Activated CD8-positive, alpha-beta T cell treated with anti-CD3 and anti-CD28 coated beads, Interleukin-2, amount 10 ng/mL, durations not matched to agents 7 days and 5 days (primary cell): ENCODE data around the gene CTAG1B. TPM values are rescaled to one million over a fixed set of nuclear protein-coding genes. Genes with fewer than 3 reads are reported as not detected.
"Not testable (repeated sequence)": the region's sequence is repeated elsewhere in the genome, so short reads cannot be mapped to it uniquely, and the experiment has no call there.

Experiments used
- ATAC-seq: fragments of 150-1000 bp; cut with Tn5 transposase; one replicate; pipeline ENCODE4 v1.10.0; 2021; ENCODE audit warnings: moderate library complexity
- CTCF ChIA-PET: fragments of 350-600 bp; sonication (Branson Sonifier 250); formaldehyde crosslinking; loops from one replicate; lab custom pipeline; 2021; ENCODE audit warnings: antibody characterized with exemption; lab: Charles Lee
- POLR2A ChIA-PET: fragments of 350-600 bp; sonication (Branson Sonifier 250); formaldehyde crosslinking; loops from one replicate; lab custom pipeline; 2021; ENCODE audit warnings: antibody characterized with exemption; lab: Charles Lee
- DNase-seq: peaks from one replicate; pipeline ENCODE4 v3.0.0-alpha.2; 2020
- H3K27ac Mint-ChIP-seq: one replicate; pipeline ENCODE4 v1.8.0; 2021; ENCODE audit warnings: mild to moderate bottlenecking, mixed read lengths
- H3K27me3 Mint-ChIP-seq: one replicate; pipeline ENCODE4 v1.8.0; 2021; ENCODE audit warnings: low read depth, mixed read lengths
- H3K36me3 Mint-ChIP-seq: one replicate; pipeline ENCODE4 v1.8.0; 2021; ENCODE audit warnings: low read depth, mixed read lengths
- H3K4me1 Mint-ChIP-seq: one replicate; pipeline ENCODE4 v1.8.0; 2021; ENCODE audit warnings: low read depth, mixed read lengths
- H3K4me3 Mint-ChIP-seq: one replicate; pipeline ENCODE4 v1.8.0; 2021; ENCODE audit warnings: mild to moderate bottlenecking, mixed read lengths
- H3K9me3 Mint-ChIP-seq: one replicate; pipeline ENCODE4 v1.8.0; 2022; ENCODE audit warnings: mixed read lengths; ENCODE audit not compliant: insufficient read depth
- total RNA-seq, 2 experiments: library from RNA; stranded (reverse); gene quantifications; one replicate each; pipeline ENCODE4 v1.2.3, GENCODE V29; 2021

The CTAG1B gene
- total RNA-seq, 2 experiments from 2014 or later = not detected

DNA sequence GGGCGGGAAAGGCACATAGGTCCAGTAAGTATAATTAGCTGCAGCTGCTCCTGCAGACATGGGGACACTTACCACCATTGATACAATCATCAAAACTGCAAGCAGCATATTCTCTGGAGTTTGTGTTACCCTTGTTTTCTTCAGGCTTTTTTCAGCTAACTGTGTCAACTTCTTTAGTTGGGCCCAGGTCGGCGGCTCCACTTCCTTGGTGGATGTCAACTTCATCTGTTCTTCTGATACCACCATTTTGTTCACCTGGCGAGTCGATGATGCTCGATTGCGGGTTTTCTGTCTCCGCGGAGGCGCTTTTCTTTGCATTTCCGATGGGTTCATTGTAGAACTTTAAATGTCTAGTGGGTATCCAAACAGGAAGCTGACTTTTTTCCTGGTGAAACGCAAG lies 7.9 kb downstream of the CTAG1B start:
- ATAC-seq, H3K27me3 Mint-ChIP-seq, H3K9me3 Mint-ChIP-seq, H3K4me1 Mint-ChIP-seq, H3K27ac Mint-ChIP-seq, H3K36me3 Mint-ChIP-seq, POLR2A ChIA-PET, H3K4me3 Mint-ChIP-seq, DNase-seq: not testable (repeated sequence)
- CTCF ChIA-PET = interaction anchor here (1.6 kb wide), 1 partner anchor 137 kb away, joined by 4 read pairs; no protein-coding TSS in a partner anchor

GRCh38 chrX:154608823-154609222 lies 10.3 kb downstream of the CTAG1B start:
- CTCF ChIA-PET, DNase-seq, H3K36me3 Mint-ChIP-seq, H3K9me3 Mint-ChIP-seq, ATAC-seq, H3K4me3 Mint-ChIP-seq, POLR2A ChIA-PET, H3K27ac Mint-ChIP-seq, H3K27me3 Mint-ChIP-seq: not testable (repeated sequence)
- H3K4me1 Mint-ChIP-seq = peaks cover 12% of the 10 kb centered on the region

- POLR2A ChIA-PET, H3K9me3 Mint-ChIP-seq, H3K27ac Mint-ChIP-seq, H3K4me3 Mint-ChIP-seq, H3K27me3 Mint-ChIP-seq, H3K36me3 Mint-ChIP-seq, DNase-seq, CTCF ChIA-PET, ATAC-seq: not testable (repeated sequence)
- peaks cover 12% of the 10 kb centered on the region for H3K4me1 Mint-ChIP-seq
Observed at GRCh38 chrX:154607976-154608375, 11.1 kb downstream of the CTAG1B start.

- Mint-ChIP-seq H3K9me3 (no peaks in the 10 kb centered on the region), H3K36me3 (no peaks in the 10 kb centered on the region), H3K27ac (no peak overlapping the region), H3K4me1 (peaks cover 12% of the 10 kb centered on the region), H3K4me3 (no peak overlapping the region), H3K27me3 (no peaks in the 10 kb centered on the region)
- DNase-seq (no peak), ATAC-seq (no peak)
- ChIA-PET POLR2A (no interaction called here), CTCF (no interaction called here)
Observed at GRCh38 chrX:154607370-154607769, 11.7 kb downstream of the CTAG1B start.

- no peak overlapping the region for H3K27ac Mint-ChIP-seq
- H3K9me3 Mint-ChIP-seq = no peaks in the 10 kb centered on the region
- H3K27me3 Mint-ChIP-seq = no peaks in the 10 kb centered on the region
- DNase-seq (no peak), ATAC-seq (no peak)
- ChIA-PET CTCF (no interaction called here), POLR2A (no interaction called here)
- H3K4me3 Mint-ChIP-seq = no peak overlapping the region
- H3K4me1 Mint-ChIP-seq = peaks cover 12% of the 10 kb centered on the region
- H3K36me3 Mint-ChIP-seq = no peaks in the 10 kb centered on the region
Observed at GRCh38 chrX:154605566-154605965, 13.5 kb downstream of the CTAG1B start.

DNA sequence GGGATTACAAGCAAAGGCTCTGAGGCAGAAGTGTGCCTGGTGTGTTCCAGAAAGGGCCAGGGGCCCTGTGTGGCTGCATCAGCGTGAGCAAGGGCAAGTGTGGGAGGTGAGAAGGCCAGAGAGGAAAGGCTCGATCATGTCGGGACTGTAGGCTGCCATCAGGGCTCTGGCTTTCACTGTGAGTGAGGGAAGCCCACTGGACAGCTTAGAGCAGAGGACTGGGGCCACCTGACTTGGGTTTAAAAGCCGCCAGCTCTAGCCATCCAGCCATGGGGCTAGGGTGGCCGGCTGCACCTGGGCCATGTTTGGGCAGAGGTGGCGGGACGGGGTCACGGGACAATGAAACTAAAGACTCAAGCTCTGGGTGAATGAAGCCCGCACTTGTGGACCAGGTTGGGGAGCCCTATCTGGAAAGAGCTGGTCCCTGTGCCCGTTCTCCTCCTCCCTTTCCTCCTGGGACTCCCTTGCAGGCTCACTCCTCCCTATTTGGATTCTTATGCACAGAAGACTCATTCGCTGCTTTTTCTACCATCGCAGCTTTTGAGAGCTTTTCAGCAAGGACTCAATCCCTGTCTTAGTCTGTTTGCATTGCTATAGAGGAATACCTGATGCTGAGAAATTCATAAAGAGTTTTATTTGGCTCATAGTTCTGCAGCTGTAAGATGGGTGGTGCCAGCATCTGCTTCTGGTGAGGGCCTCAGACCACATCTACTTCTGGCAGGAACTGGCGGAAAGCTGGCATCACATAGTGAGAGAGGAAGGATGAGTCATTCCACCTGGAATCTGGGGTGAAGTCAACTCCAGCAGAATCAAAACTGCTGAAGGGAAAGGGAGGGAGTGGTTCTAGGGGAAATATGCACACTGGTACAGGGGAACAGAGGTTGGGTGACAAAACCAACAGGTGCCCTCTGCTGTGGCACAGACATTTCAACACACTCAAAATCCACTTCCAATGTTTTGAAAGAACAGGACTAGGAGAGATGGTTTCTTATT lies 15.3 kb downstream of the CTAG1B start:
- ChIA-PET CTCF (no interaction called here), POLR2A (no interaction called here)
- ATAC-seq (no peak), DNase-seq (no peak)
- Mint-ChIP-seq H3K4me3 (no peak overlapping the region), H3K9me3 (no peaks in the 10 kb centered on the region), H3K36me3 (no peaks in the 10 kb centered on the region), H3K27me3 (no peaks in the 10 kb centered on the region), H3K27ac (no peak overlapping the region), H3K4me1 (peaks cover 23% of the 10 kb centered on the region)

DNA sequence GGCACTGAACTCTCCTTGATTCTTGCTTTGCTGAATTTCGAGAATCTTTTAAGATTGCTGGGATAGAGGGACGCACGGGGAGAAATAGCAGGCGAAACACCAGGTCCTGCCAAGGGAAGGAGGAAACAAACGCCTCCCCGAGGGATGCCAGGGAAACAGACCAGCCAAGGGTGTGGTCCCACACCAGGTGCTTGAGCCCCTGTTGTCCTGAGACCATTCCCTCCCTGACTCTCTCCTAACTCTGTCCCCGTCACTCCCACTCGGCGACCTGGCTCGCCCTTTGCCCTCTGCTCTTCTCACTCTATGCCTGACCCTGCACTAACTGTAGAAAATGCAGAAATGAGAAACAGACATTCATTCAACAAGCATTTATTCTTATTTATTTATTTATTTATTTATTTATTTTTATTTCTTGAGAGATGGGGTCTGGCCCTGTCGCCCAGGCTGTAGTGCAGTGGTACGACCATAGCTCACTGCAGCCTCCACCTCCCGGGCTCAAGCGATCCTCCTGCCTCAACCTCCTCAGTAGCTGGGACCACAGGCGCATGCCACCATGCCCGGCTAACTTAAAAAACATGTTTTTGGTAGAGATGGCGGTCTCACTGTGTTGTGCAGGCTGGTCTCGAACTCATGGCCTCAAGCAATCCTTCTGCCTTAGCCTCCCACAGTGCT lies 16.2 kb downstream of the CTAG1B start:
- Mint-ChIP-seq H3K4me3 (no peak overlapping the region), H3K27ac (no peak overlapping the region), H3K36me3 (no peaks in the 10 kb centered on the region), H3K4me1 (peaks cover 23% of the 10 kb centered on the region), H3K27me3 (no peaks in the 10 kb centered on the region), H3K9me3 (no peaks in the 10 kb centered on the region)
- ChIA-PET CTCF (no interaction called here), POLR2A (no interaction called here)
- DNase-seq = no peak
- ATAC-seq = no peak

DNA sequence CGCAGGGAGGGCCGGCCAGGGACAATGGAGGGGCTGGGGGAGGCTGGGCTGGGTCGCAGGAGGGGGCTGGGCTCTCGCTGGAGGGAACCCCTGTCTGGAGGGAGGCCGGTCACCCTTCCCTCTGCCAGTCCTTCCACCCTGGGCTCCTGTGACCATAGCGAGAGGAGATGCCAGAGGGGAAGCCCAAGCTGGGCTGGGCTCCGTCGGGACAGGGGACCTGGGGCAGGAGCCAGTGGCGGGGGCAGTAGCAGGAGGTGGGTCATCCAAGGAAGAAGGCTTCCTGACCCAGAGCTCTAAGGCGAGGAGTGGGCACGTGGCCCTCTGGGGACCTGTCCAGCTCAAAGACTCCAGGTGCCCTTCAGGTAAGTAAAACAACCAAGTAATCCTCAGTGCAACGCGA lies 16.9 kb downstream of the CTAG1B start:
- peaks cover 23% of the 10 kb centered on the region for H3K4me1 Mint-ChIP-seq
- no peaks in the 10 kb centered on the region for H3K36me3 Mint-ChIP-seq
- ATAC-seq (no peak), DNase-seq (no peak)
- H3K27ac Mint-ChIP-seq = no peak overlapping the region
- ChIA-PET CTCF (no interaction called here), POLR2A (no interaction called here)
- no peaks in the 10 kb centered on the region for H3K27me3 Mint-ChIP-seq
- H3K9me3 Mint-ChIP-seq = no peaks in the 10 kb centered on the region
- H3K4me3 Mint-ChIP-seq = no peak overlapping the region

- POLR2A ChIA-PET = no interaction called here
- no peak overlapping the region for H3K27ac Mint-ChIP-seq
- no peaks in the 10 kb centered on the region for H3K36me3 Mint-ChIP-seq
- ATAC-seq (no peak), DNase-seq (no peak)
- H3K27me3 Mint-ChIP-seq = no peaks in the 10 kb centered on the region
- no peak overlapping the region for H3K4me3 Mint-ChIP-seq
- CTCF ChIA-PET = no interaction called here
- H3K9me3 Mint-ChIP-seq = no peaks in the 10 kb centered on the region
- H3K4me1 Mint-ChIP-seq = peaks cover 18% of the 10 kb centered on the region
Observed at GRCh38 chrX:154600759-154601374, 18.2 kb downstream of the CTAG1B start.

DNA sequence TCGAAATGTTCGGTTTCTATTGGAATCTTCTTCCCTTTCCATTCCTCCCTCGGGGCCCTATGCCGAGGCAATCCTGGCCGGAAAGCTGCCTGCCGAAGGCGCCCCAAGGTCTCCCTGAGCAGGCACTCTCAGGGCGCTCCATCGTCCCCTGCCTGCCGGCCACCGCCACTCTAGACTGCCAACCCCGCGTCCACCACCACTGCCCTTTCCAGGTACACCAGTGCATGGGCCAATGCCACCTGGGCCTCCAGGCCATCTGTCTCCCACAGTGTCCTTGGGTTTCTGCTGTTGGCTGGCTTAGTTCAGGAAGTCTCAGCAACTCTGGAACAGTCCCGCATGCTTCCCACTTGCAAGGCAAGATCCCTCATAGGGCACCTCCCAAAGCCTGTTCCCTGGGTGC lies 19.6 kb downstream of the CTAG1B start:
- POLR2A ChIA-PET = no interaction called here
- no peaks in the 10 kb centered on the region for H3K27me3 Mint-ChIP-seq
- no peaks in the 10 kb centered on the region for H3K9me3 Mint-ChIP-seq
- H3K27ac Mint-ChIP-seq = no peak overlapping the region
- CTCF ChIA-PET = no interaction called here
- ATAC-seq (no peak), DNase-seq (no peak)
- no peaks in the 10 kb centered on the region for H3K36me3 Mint-ChIP-seq
- no peak overlapping the region for H3K4me3 Mint-ChIP-seq
- H3K4me1 Mint-ChIP-seq = peaks cover 23% of the 10 kb centered on the region

GRCh38 chrX:154598656-154599055 lies 20.4 kb downstream of the CTAG1B start:
- POLR2A ChIA-PET = no interaction called here
- H3K27ac Mint-ChIP-seq = no peak overlapping the region
- ATAC-seq (no peak), DNase-seq (no peak)
- CTCF ChIA-PET = no interaction called here
- no peaks in the 10 kb centered on the region for H3K36me3 Mint-ChIP-seq
- H3K4me3 Mint-ChIP-seq = no peak overlapping the region
- no peaks in the 10 kb centered on the region for H3K27me3 Mint-ChIP-seq
- peaks cover 23% of the 10 kb centered on the region for H3K4me1 Mint-ChIP-seq
- H3K9me3 Mint-ChIP-seq = no peaks in the 10 kb centered on the region

DNA sequence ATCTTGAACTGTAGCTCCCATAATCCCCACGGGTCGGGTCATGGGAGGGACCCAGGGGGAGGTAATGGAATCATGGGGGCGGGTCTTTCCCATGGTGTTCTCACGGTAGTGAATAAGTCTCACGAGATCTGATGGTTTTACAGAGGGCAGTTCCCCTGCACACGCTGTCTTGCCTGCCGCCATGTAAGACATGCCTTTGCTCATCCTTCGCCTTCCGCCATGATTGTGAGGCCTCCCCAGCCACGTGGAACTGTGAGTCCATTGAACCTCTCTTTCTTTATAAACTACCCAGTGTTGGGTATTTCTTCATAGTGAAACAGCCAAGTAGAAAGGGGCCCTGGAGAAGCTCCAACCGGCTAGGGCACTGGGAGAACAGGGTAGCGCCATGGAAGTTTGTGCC lies 21.9 kb downstream of the CTAG1B start:
- Mint-ChIP-seq H3K27me3 (no peaks in the 10 kb centered on the region), H3K9me3 (no peaks in the 10 kb centered on the region), H3K27ac (no peak overlapping the region), H3K36me3 (no peaks in the 10 kb centered on the region), H3K4me1 (peaks cover 23% of the 10 kb centered on the region), H3K4me3 (no peak overlapping the region)
- ATAC-seq = no peak
- ChIA-PET CTCF (no interaction called here), POLR2A (no interaction called here)
- no peak for DNase-seq
